Parathyroid adenoma (tissue), 2 donors: ENCODE measurements around the gene DIRAS1.

Experiments
- H2AFZ ChIP-seq: fragments of 300-600 bp; sonication (generic); one replicate; pipeline ENCODE4 v1.7.0; 2017; ENCODE audit warnings: antibody characterized with exemption, mild to moderate bottlenecking
- H3K27ac ChIP-seq: fragments of 300-600 bp; sonication (generic); one replicate; pipeline ENCODE4 v1.7.0; 2017
- H3K27me3 ChIP-seq: fragments of 300-600 bp; sonication (generic); one replicate; pipeline ENCODE4 v1.7.0; 2017; ENCODE audit warnings: low read length; ENCODE audit not compliant: control insufficient read depth, insufficient read depth
- H3K36me3 ChIP-seq: fragments of 300-600 bp; sonication (generic); one replicate; pipeline ENCODE4 v1.7.0; 2017; ENCODE audit warnings: low read length; ENCODE audit not compliant: control insufficient read depth, insufficient read depth
- H3K4me1 ChIP-seq: fragments of 300-600 bp; sonication (generic); one replicate; pipeline ENCODE4 v1.7.0; 2017; ENCODE audit warnings: control low read depth
- H3K4me2 ChIP-seq: fragments of 300-600 bp; sonication (generic); one replicate; pipeline ENCODE4 v1.7.0; 2017; ENCODE audit warnings: low read length
- H3K4me3 ChIP-seq: fragments of 300-600 bp; sonication (generic); one replicate; pipeline ENCODE4 v1.7.0; 2017; ENCODE audit warnings: low read depth, low read length
- H3K79me2 ChIP-seq: fragments of 300-600 bp; sonication (generic); one replicate; pipeline ENCODE4 v1.7.0; 2017; ENCODE audit warnings: control low read depth
- H3K9ac ChIP-seq: fragments of 300-600 bp; sonication (generic); one replicate; pipeline ENCODE4 v1.7.0; 2017; ENCODE audit warnings: mild to moderate bottlenecking
- H3K9me3 ChIP-seq: fragments of 300-600 bp; sonication (generic); one replicate; pipeline ENCODE4 v1.7.0; 2017; ENCODE audit warnings: low read length; ENCODE audit not compliant: control insufficient read depth
- TF ChIP-seq, protein P1 (sequence below): fragments of 300-600 bp; sonication (generic); IDR thresholded peaks from one replicate; pipeline ENCODE4 v1.7.0; 2017; ENCODE audit warnings: antibody characterized with exemption, mild to moderate bottlenecking
- donor health status: primary hyperparathyroidism.

The DIRAS1 gene

DNA sequence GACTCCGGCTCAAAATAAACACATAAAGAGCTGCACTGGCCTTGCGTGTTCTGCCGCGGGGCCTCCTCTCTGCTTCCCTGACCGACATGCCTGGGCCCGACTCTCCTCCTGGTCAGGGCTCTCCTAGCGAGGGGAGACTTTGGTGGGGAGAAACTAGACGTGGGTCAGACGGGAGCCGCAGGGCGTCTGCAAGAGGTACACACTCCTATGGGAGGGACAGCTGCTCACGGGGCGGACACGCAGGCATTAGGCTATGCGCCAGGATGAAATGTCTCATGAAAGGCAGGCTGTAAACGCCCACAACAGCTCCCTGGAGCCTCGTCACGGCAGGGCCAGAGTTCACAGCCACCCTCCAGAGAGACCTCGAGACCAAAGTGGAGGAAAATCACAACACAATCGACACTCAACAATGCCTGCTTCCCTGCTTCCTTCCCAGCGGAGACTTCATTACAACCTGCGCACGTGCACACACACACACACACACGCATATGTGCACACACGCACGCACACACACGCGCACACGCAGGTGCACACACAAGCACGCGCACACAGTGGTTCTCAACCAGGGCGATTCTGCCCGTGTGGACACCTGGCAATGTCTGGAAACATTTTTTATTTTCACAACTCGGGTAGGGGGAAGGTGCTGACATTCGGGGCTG, 12.9 kb upstream of the DIRAS1 start:
- no peak overlapping the region for H3K9ac ChIP-seq
- H3K36me3 ChIP-seq, result no peaks in the 10 kb centered on the region
- H3K4me2 ChIP-seq, result no peak overlapping the region
- no peak overlapping the region for H3K27ac ChIP-seq
- H3K27me3 ChIP-seq, result no peaks in the 10 kb centered on the region
- H3K4me1 ChIP-seq, result no peaks in the 10 kb centered on the region
- TF ChIP-seq, protein P1, sequence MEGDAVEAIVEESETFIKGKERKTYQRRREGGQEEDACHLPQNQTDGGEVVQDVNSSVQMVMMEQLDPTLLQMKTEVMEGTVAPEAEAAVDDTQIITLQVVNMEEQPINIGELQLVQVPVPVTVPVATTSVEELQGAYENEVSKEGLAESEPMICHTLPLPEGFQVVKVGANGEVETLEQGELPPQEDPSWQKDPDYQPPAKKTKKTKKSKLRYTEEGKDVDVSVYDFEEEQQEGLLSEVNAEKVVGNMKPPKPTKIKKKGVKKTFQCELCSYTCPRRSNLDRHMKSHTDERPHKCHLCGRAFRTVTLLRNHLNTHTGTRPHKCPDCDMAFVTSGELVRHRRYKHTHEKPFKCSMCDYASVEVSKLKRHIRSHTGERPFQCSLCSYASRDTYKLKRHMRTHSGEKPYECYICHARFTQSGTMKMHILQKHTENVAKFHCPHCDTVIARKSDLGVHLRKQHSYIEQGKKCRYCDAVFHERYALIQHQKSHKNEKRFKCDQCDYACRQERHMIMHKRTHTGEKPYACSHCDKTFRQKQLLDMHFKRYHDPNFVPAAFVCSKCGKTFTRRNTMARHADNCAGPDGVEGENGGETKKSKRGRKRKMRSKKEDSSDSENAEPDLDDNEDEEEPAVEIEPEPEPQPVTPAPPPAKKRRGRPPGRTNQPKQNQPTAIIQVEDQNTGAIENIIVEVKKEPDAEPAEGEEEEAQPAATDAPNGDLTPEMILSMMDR, result no peak
- no peak overlapping the region for H3K4me3 ChIP-seq
- no peaks in the 10 kb centered on the region for H3K9me3 ChIP-seq
- no peak overlapping the region for H2AFZ ChIP-seq
- H3K79me2 ChIP-seq, result no peaks in the 10 kb centered on the region

DNA sequence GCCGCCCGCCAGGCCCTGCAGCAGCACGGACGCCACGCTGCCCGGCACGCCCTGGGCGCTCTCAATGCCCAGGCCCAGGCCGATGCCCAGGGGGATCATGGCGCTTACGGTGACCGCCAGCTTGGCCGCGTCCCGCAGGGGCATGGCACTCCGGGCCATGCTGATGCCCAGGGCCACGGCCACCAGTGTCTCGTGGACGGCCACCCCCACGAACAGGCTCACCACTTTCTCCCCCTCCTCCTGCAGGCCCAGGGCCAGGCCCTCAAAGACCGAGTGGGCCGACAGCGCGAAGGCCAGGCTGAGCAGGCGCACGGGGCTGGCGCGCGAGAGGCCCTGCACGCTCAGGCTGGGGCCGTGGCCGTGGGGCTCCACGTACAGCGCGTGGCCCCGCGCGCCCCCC, 11.7 kb upstream of the DIRAS1 start:
- Histone ChIP-seq H3K9me3 (no peaks in the 10 kb centered on the region), H3K36me3 (no peaks in the 10 kb centered on the region), H3K27ac (no peak overlapping the region), H3K79me2 (no peaks in the 10 kb centered on the region), H3K27me3 (no peaks in the 10 kb centered on the region), H2AFZ (no peak overlapping the region), H3K9ac (no peak overlapping the region), H3K4me2 (no peak overlapping the region), H3K4me3 (no peak overlapping the region), H3K4me1 (no peaks in the 10 kb centered on the region)
- TF ChIP-seq, protein P1, result no peak

DNA sequence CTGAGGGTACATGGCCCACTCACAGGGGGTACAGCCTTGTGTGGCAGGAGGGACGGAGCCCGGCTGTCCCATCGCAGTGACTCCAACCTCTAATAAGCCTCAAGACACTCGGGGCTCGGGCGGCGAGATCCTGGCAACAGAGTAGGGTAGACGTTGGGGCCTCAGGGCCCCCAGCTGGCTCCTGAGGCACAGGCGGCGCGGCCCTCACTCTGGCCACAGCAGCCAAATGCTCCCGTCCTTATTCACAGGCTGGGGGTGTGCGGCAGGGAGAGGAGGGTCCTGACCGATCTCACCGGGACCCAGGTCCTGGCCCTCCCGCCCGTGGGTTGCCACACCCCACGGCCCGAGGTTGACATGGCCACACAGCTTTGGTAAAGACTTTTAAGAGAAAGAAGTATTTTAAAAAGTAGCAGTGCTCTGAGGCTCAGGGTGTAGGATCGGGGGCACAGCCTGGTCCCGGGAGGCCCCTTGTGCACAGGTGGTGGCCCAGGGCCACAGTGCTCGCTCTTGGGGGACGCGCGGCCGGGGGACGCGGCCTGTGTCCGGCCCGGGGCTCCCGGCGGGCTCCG, 11.1 kb upstream of the DIRAS1 start:
- H3K9me3 ChIP-seq, result no peaks in the 10 kb centered on the region
- TF ChIP-seq, protein P1, result no peak
- H3K4me1 ChIP-seq, result no peaks in the 10 kb centered on the region
- no peaks in the 10 kb centered on the region for H3K27me3 ChIP-seq
- H3K36me3 ChIP-seq, result no peaks in the 10 kb centered on the region
- H3K9ac ChIP-seq, result no peak overlapping the region
- H3K79me2 ChIP-seq, result no peaks in the 10 kb centered on the region
- no peak overlapping the region for H3K4me2 ChIP-seq
- no peak overlapping the region for H3K27ac ChIP-seq
- H2AFZ ChIP-seq, result no peak overlapping the region
- no peak overlapping the region for H3K4me3 ChIP-seq

DNA sequence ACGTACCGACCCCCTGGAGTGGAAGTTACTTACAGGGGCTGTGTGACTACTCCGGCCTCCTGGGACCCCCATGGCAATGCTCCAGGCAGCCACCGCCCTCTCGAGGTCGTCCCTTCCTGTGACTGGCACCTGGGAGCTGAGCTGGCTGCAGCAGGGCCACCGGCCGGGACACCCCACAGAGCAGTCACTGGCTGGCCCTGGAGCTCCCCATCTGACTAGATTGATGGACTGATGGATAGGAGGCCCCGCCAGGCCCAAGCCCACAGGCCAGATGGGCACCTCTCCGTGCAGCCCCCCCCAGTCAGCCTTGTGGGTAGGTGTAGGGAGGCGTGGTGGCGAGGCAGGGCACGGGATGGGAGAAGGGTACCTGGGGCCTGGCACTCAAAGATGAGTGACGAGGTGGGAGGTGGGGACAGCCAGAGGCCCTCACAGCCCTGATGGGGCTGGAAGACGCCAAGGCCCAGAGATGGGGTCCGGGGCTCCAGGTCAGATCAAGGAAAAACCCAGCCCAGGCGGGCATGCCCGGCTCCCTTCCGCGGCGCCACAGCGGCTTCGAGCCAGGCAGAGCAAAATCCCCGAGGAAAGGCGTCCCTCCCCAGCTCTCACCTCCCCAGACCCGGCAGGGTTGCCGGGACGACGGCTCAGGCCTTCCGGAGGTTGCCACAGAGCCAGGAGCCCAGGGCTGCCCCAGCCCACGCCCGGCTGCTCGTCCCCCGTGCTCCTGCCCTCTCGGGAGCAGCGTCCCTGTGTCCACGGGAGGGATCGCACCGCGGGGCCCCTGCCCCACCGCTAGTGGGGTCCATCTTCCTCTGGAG, 10.2 kb upstream of the DIRAS1 start:
- Histone ChIP-seq H3K27ac (no peak overlapping the region), H3K9ac (no peak overlapping the region), H3K27me3 (no peaks in the 10 kb centered on the region), H3K79me2 (no peaks in the 10 kb centered on the region), H3K4me2 (no peak overlapping the region), H2AFZ (no peak overlapping the region), H3K4me3 (no peak overlapping the region), H3K36me3 (no peaks in the 10 kb centered on the region), H3K4me1 (peaks cover 2% of the 10 kb centered on the region), H3K9me3 (no peaks in the 10 kb centered on the region)
- TF ChIP-seq, protein P1, result no peak
